SU-DHL-6 (cell line): Measurements from ENCODE around the gene RFX4.

Experiments
- CTCF ChIP-seq: fragments of 200-600 bp; sonication (generic); IDR thresholded peaks from one replicate; pipeline ENCODE4 v1.5.1; 2017; ENCODE audit warnings: antibody characterized with exemption, mild to moderate bottlenecking, low read length, moderate library complexity; ENCODE audit not compliant: insufficient read depth, poor library complexity, severe bottlenecking
- EZH2phosphoT487 ChIP-seq: fragments of 200-600 bp; sonication (generic), shearing (Covaris generic); conservative IDR thresholded peaks from 2 replicates; pipeline ENCODE4 v1.6.1; 2018; ENCODE audit warnings: mild to moderate bottlenecking, antibody characterized with exemption, low read length, moderate library complexity, mixed read lengths

GRCh38 chr12:106712768-106713167 is 130.0 kb downstream of the RFX4 start:
- TF ChIP-seq CTCF (no peak), EZH2phosphoT487 (no peak)
